Measurements from ENCODE around the gene STRADA.

GRCh38 chr17:63675607-63676546 is 65.7 kb downstream of the STRADA start:
- peak; percentile 100 for TF ChIP-seq GATA2 (IDR thresholded peaks at IDR 0.05; ENCODE audit: low read depth, low read length)
- peak; percentile 99 for TF ChIP-seq GATA3 (IDR thresholded peaks at IDR 0.05; ENCODE audit: low read depth, low read length)

Measured in SH-SY5Y (cell line).